Calu3 (cell line): ENCODE results near the gene PARG. TPM values are rescaled to one million over a fixed set of nuclear protein-coding genes. Genes with fewer than 3 reads are reported as not detected.
"Not testable (repeated sequence)": the region's sequence is repeated elsewhere in the genome, so short reads cannot be mapped to it uniquely, and the experiment has no call there.

Experiments used
- BruUV-seq: library from RNA; stranded (reverse); fragments of 400-500 nt; replicated peaks from 2 replicates; lab custom pipeline; 2021; lab: Mats Ljungman, UMichigan
- CTCF ChIA-PET: fragments of 300-600 bp; sonication (Branson Sonifier 250); formaldehyde crosslinking; loops from one replicate; lab custom pipeline; 2022; ENCODE audit warnings: antibody characterized with exemption; lab: Charles Lee
- DNase-seq: peaks from one replicate; pipeline ENCODE4 v3.0.0; 2022
- H3K27ac Mint-ChIP-seq: one replicate; pipeline ENCODE4 v1.8.0; 2022; ENCODE audit warnings: mixed read lengths; ENCODE audit not compliant: unreplicated experiment
- H3K27me3 Mint-ChIP-seq: one replicate; pipeline ENCODE4 v1.8.0; 2022; ENCODE audit warnings: mixed read lengths; ENCODE audit not compliant: unreplicated experiment
- H3K36me3 Mint-ChIP-seq: one replicate; pipeline ENCODE4 v1.8.0; 2022; ENCODE audit warnings: mild to moderate bottlenecking, moderate library complexity, mixed read lengths; ENCODE audit not compliant: insufficient read depth, unreplicated experiment
- H3K4me1 Mint-ChIP-seq: one replicate; pipeline ENCODE4 v1.8.0; 2022; ENCODE audit warnings: mild to moderate bottlenecking, low read depth, mixed read lengths; ENCODE audit not compliant: unreplicated experiment
- H3K4me3 Mint-ChIP-seq: one replicate; pipeline ENCODE4 v1.8.0; 2022; ENCODE audit warnings: mild to moderate bottlenecking, low read depth, moderate library complexity, mixed read lengths; ENCODE audit not compliant: unreplicated experiment
- H3K9me3 Mint-ChIP-seq: one replicate; pipeline ENCODE4 v1.8.0; 2022; ENCODE audit warnings: low read depth, mixed read lengths; ENCODE audit not compliant: unreplicated experiment
- intact Hi-C: fragments of 100-400 bp; cut with micrococcal nuclease; formaldehyde crosslinking; loops from one replicate; pipeline ENCODE4 v1.10.0; 2022; ENCODE audit not compliant: unreplicated experiment
- total RNA-seq: library from RNA; stranded (reverse); gene quantifications from 2 replicates; pipeline ENCODE4 v1.2.3, GENCODE V29; 2022

The PARG gene
- total RNA-seq, 1 experiment from 2014 or later = 41.1 TPM

DNA sequence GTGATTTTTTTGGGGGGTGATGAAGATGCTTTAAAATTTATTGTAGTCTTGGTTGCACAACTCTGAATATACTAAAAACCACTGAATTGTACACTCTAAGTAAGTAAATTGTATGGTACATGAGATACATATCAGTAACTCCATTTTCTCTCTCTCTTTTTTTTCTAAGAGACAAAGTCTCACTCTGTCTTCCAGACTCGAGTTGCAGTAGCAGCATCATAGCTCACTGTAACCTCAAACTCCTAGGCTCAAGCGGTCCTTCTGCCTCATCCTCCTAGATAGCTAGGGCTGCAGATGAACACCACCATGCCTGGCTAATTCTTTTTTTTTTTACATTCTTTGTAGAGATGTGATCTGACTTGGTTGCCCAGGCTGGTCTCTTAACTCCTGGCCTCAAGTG lies 6.9 kb upstream of the PARG start:
- H3K27me3 Mint-ChIP-seq, intact Hi-C loops, H3K36me3 Mint-ChIP-seq, DNase-seq, H3K9me3 Mint-ChIP-seq, CTCF ChIA-PET, H3K4me3 Mint-ChIP-seq, H3K27ac Mint-ChIP-seq, BruUV-seq, H3K4me1 Mint-ChIP-seq: not testable (repeated sequence)

DNA sequence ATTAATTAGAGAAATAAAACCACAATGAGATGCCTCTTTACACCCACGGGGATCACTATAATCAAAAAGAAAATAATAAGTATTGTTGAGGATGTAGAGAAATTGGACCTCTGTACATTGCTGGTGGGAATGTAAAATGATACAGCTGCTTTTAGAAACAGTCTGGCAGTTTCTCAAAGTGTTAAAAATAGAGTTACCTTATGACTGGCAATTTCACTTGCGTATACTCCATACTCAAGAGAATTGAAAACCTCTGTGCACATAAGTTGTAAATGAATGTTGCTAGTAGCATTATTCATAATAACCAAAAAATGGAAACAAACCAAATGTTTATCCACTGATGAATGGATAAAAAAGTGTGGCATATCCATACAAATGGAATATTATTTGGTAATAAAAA lies 6.3 kb upstream of the PARG start:
- H3K4me3 Mint-ChIP-seq, BruUV-seq, H3K27ac Mint-ChIP-seq, CTCF ChIA-PET, H3K9me3 Mint-ChIP-seq, intact Hi-C loops, DNase-seq, H3K27me3 Mint-ChIP-seq, H3K36me3 Mint-ChIP-seq: not testable (repeated sequence)
- H3K4me1 Mint-ChIP-seq = peaks cover 10% of the 10 kb centered on the region

DNA sequence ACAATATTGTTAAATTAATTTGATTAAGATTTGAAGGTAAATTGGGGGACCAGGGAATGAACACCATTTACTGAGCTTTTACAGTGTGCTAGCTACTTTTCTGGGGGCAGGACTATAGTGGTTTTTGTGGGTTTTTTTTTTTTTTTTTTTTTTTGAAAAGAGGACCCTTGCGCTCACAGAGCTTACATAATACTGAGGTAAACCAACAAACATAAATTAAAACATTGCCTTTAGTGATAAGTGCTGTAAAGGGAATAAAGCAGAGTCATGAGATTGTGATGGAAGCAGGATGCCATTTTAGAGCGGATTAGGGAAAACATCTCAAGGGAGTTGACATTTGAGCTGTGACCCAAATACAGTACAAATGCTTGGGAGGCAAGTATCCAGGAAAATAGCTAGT lies 1.8 kb upstream of the PARG start:
- H3K9me3 Mint-ChIP-seq, intact Hi-C loops, H3K27me3 Mint-ChIP-seq, DNase-seq, BruUV-seq: not testable (repeated sequence)
- CTCF ChIA-PET = interaction anchor here (0.6 to 0.7 kb wide), 3 partner anchors 36 to 219 kb away, joined by 3 to 6 read pairs (median 3); no protein-coding TSS in a partner anchor
- H3K4me1 Mint-ChIP-seq = peaks cover 31% of the 10 kb centered on the region
- peak overlapping the region; percentile 98 for H3K4me3 Mint-ChIP-seq
- H3K27ac Mint-ChIP-seq = peak overlapping the region; percentile 94
- H3K36me3 Mint-ChIP-seq = peaks cover 33% of the 10 kb centered on the region

DNA sequence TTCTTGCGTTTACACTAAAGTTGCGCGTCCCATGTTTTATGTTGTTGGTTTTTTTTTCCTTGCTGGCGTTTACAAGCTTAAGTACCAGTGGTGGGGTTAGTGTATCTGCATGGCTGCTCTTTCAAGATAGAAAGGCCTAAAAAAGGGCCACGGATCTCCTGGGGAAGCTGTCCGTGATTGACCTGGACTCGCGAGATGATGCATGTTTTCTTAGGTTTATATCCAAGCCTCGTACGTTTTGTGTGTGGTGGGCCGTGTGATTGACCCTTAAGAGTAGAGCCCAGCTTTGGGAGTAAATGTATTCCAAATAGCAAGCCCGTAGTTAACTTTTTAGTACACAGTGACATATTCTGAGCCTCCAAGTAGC lies 495 bp upstream of the PARG start:
- DNase-seq, CTCF ChIA-PET, H3K27me3 Mint-ChIP-seq, intact Hi-C loops, H3K9me3 Mint-ChIP-seq: not testable (repeated sequence)
- Mint-ChIP-seq H3K36me3 (peaks cover 33% of the 10 kb centered on the region), H3K4me3 (peak overlapping the region; percentile 98), H3K4me1 (peaks cover 31% of the 10 kb centered on the region), H3K27ac (peak overlapping the region; percentile 94)
- TSS peak; percentile 74 for BruUV-seq

DNA sequence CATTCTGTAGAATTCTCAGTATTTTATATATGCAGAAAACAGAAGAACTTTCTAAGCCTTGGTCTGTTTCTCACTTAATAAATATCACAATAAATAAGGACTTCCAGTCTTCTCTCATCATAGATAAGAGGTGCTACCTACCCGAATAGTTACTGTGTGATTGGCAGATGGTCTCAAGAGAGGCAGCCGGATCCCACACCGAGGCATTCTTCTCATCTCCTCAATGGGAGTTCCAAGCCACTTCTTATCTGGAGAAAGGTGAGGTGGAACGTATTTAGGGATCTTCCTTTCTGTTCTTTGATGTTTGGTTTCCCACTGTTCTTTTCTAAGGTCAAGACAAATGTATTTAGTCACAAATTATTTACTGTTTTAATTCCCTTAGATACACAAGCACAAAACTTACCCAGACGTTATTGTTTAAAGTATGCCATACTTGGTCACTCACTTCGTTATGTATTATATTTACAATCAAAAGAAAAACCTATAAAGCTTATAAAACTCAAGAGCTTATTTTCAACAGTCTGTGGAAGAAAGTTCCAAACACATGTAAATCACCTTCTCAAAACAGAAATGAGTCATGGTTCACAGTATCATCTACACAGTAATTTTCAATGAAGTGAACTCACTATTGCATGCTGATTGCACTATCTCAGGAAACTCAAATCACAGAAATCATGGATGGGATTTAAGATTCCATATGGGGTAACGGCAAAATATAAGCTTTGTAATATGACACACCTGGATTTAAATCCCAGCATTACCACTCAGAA lies 9.7 kb downstream of the PARG start:
- DNase-seq, H3K4me3 Mint-ChIP-seq, intact Hi-C loops, H3K27ac Mint-ChIP-seq, H3K9me3 Mint-ChIP-seq, H3K36me3 Mint-ChIP-seq, H3K4me1 Mint-ChIP-seq, H3K27me3 Mint-ChIP-seq, CTCF ChIA-PET, BruUV-seq: not testable (repeated sequence)

DNA sequence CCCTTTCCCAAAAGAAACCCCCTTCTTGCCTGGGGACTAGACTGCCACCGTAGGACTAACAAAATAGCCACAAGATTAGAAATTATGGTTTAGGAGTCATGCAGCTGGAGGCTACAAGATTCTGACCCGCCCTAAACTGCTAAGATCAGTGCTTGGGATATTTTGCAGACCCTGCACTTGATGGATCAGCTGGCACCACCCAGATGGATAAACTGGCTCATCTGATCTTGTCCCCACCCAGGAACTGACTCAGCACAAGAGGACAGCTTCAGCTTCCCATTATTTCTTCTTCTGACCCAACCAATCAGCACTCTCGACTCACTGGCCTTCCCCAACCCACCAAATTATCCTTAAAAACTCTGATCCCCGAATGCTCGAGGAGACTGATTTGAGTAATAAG lies 10.6 kb downstream of the PARG start:
- H3K4me1 Mint-ChIP-seq, CTCF ChIA-PET, H3K36me3 Mint-ChIP-seq, BruUV-seq, H3K27ac Mint-ChIP-seq, H3K27me3 Mint-ChIP-seq, H3K9me3 Mint-ChIP-seq, H3K4me3 Mint-ChIP-seq, DNase-seq, intact Hi-C loops: not testable (repeated sequence)

DNA sequence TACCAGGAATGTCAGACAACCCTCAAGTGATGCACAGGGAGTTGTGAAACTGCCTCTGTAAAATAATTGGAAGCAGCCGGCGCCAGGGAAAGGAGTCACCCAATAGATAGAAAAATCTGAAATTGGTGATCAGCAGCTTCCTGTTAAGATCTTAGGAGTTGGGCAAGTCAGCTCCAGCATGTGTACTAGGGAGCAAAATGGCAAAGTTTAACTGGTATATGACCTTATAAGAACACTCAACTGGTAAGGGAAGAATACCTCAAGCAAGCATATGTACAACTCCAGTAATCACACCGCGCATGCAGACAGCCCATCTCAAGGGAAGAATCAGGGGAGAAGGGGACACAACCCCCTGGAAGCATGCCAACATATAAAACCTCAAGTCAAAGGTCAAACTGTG lies 18.3 kb downstream of the PARG start:
- H3K9me3 Mint-ChIP-seq, H3K36me3 Mint-ChIP-seq, BruUV-seq, CTCF ChIA-PET, H3K27ac Mint-ChIP-seq, DNase-seq, H3K4me3 Mint-ChIP-seq, H3K27me3 Mint-ChIP-seq, H3K4me1 Mint-ChIP-seq, intact Hi-C loops: not testable (repeated sequence)

DNA sequence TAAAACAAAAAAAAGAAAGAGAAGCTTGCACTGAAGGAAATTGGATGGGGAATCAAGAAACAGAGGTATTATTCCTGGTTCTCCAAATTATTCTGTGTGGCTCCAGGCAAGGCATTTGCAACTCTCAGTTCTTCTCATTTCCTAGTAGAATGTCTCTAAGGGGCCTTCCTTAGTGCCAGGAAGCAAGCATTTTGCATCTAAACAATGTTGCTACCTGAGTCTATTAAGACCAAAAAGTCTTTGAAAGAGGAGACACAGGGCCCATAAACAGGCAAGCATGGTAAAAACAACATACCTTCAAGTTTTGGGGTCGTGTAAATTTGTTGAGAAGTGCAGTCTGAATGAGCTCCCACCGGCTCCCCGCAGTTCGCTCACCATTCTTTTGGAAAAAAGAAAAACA lies 19.8 kb downstream of the PARG start:
- not testable (repeated sequence) for H3K9me3 Mint-ChIP-seq

DNA sequence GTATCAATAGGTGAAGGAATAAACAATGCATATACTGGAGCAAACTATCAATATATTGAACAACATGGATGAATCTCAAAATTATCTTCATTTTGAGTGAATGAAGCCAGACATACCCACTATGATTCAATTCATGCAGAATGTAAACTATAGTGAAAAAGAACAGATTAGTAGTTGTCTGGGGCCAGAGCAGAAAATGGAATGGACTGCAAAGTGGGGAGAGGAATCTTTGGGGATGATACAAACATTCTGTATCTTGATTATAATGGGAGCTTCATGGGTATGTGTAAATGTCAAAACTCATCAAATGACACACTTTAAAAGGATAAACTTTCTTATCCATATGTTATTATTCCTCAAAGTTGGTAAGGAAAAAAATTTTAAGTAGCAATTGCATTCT lies 23.9 kb downstream of the PARG start:
- CTCF ChIA-PET, BruUV-seq, H3K4me1 Mint-ChIP-seq, H3K36me3 Mint-ChIP-seq, H3K27ac Mint-ChIP-seq, DNase-seq, H3K27me3 Mint-ChIP-seq, H3K4me3 Mint-ChIP-seq, H3K9me3 Mint-ChIP-seq: not testable (repeated sequence)
- intact Hi-C loops = loop anchor here (10.0 kb wide), 1 partner anchor 323 kb away; no protein-coding TSS in a partner anchor

More for the DNA sequence above, 19.8 kb downstream of the PARG start:
- H3K36me3 Mint-ChIP-seq, CTCF ChIA-PET, DNase-seq, H3K27me3 Mint-ChIP-seq, BruUV-seq, H3K27ac Mint-ChIP-seq, H3K4me3 Mint-ChIP-seq, H3K4me1 Mint-ChIP-seq, intact Hi-C loops: not testable (repeated sequence)

DNA sequence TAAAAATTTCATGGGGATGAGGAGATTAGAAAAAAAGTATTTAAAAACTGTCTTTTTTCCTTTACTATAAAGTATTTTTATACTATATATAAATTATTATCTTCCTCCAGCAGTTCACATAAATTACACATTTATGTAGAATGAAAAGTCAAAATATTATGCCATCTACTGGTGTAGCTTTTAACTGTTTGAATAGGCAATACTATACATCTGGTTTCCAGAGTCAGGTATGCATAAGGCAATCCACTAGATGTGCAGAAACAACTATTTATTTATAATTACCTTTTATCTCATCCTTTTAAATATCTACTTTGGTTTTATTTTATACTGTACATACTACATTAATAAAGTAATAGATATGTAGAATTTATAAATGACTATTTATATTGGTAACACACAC lies 25.4 kb downstream of the PARG start:
- H3K4me1 Mint-ChIP-seq, H3K4me3 Mint-ChIP-seq, BruUV-seq, H3K9me3 Mint-ChIP-seq, DNase-seq, CTCF ChIA-PET, H3K27ac Mint-ChIP-seq, H3K36me3 Mint-ChIP-seq, H3K27me3 Mint-ChIP-seq: not testable (repeated sequence)
- intact Hi-C loops = loop anchor here (10.0 kb wide), 1 partner anchor 322 kb away; no protein-coding TSS in a partner anchor
